HG03469 (cell line): ENCODE data around the gene LRMDA.
"Not testable (repeated sequence)": the region's sequence is repeated elsewhere in the genome, so short reads cannot be mapped to it uniquely, and the experiment has no call there.

Source experiments
- ATAC-seq: cut with Tn5 transposase; IDR thresholded peaks from one replicate; pipeline ENCODE4 v1.9.1; 2021; ENCODE audit warnings: mild to moderate bottlenecking, moderate library complexity, moderate number of reproducible peaks; ENCODE audit not compliant: unreplicated experiment

The LRMDA gene

GRCh38 chr10:76466836-76467503 is 1035.5 kb downstream of the LRMDA start:
- no peak for ATAC-seq

DNA sequence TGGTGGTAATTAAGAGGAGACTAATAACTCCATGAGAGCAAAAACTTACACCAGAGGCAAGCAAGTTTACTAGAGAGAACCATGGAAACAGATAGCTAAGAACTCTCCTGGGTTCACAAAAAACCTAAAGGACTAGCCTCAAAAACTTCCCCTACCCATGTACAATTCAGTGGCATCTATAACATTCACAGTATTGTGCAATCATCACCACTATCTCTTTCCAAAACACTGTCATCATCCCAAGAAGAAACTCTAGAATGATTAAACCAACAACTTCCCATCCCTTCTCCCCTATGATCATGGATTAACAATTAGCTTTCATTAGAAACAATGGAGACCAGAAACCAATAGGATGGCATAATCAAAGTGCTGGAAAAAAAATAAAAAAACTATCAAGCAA is 1038.3 kb downstream of the LRMDA start:
- ATAC-seq, result no peak

GRCh38 chr10:76479103-76479790 is 1047.8 kb downstream of the LRMDA start:
- ATAC-seq, result no peak

DNA sequence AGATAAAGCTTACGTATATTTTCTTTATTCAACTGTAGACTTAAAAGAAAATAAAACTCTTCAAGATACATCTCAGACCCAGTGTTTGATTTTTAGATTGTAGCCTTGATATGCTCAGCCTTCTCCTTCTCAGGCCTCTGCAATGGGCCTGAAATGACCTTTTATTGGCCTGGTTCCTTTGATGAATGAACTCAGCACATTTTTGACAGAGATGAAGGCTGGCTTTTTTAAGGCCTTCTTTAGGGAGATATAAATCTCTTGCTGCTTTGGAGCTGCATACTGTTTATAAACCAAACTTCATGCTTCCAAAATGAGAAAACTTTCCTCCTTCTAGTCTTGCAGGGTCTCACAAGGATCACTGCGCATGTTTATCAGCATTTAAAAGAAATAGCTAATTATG is 1049.8 kb downstream of the LRMDA start:
- no peak for ATAC-seq

DNA sequence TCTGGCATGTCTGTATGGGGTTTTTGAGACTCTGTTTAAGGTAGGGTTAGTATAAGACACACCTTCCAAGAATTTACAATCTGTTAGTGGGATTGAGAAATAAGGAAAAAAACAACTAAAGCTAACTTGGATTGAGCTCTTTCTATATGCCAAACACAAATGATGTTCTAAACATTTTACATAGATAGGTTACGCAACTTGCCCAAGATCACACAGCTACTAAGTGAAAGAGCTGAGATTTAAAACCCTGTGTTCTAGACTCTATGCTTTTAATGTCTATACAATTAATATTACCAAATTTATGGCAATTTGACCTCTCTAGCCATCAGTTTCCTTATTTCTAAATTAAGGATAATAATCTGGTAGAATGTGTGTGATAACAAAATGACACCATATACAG is 1056.2 kb downstream of the LRMDA start:
- no peak for ATAC-seq

GRCh38 chr10:76488602-76489001 is 1057.2 kb downstream of the LRMDA start:
- ATAC-seq, result no peak

DNA sequence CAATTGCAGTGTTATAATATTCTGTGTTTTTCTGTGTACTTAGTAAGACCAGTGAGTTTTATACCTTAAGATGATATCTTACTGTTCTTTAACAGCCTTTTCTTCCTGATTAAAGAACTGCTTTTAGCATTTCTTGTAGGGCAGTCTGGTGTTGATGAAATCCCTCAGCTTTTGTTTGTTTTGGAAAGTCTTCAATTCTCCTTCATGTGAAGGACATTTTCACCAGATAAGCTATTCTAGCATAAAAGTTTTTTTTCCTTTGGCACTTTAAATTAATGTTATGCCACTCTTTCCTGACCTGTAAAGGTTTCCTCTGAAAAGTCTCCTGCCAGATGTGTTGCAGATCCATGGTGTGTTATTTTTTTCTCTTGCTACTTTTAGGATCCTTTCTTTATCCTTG is 1059.8 kb downstream of the LRMDA start:
- no peak for ATAC-seq

DNA sequence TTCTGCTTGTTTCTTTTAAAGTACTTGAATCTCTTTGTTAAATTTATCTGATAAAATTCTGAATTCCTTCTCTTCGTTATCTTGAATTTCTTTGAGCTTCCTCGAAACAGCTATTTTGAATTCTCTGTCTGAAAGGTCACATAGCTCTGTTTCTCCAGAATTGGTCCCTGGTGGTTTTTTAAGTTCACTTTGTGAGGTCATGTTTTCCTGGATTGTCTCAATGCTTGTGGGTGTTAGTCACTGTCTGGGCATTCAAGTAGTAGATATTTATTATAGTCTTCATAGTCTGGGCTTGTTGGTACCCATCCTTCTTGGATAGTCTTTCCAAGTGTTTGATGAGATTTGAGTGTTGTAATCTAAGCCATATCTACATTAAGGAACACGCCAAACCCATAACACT is 1060.6 kb downstream of the LRMDA start:
- no peak for ATAC-seq

- ATAC-seq, result no peak
These were observed 1061.5 kb downstream of the LRMDA start for GRCh38 chr10:76492678-76493472.

DNA sequence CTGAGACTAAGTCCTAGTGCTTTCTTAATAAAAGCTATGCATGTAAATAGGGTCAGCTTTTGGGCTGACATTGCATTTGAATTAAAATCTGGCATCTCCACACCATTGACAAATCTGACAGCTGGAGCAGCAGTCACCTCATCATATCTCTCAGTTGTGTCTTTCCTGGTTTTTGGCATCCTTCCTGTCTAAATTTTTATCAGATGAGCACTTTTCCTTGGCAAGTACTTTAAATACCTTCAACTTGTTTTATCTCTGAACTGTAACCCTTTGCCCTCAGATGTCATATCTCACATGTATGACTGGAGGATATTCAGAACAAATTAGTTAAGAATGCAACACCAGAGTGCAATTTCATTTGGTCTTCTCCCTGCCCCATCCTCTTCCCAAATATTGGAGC is 1066.2 kb downstream of the LRMDA start:
- ATAC-seq, result no peak

- ATAC-seq, result no peak
These were observed 1073.4 kb downstream of the LRMDA start for GRCh38 chr10:76504823-76505222.

DNA sequence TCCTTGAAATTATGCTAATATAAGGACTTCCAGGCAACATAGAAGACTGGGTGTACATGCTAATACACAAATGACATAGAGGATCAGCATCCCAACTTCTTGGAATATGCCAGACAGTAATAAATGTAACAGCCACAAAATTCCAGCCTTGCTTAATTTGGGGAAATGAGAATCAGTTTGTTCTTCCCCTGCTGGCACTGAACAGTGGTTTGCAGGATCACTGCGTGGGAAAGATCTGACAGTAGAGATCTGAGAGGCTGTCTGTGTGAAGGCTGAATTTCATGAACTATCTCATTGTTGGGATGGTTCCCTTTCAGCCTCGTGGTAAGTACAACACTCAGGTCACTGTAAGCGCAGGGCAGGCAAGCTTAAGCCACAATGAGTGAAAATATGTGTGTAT is 1078.0 kb downstream of the LRMDA start:
- ATAC-seq, result no peak

DNA sequence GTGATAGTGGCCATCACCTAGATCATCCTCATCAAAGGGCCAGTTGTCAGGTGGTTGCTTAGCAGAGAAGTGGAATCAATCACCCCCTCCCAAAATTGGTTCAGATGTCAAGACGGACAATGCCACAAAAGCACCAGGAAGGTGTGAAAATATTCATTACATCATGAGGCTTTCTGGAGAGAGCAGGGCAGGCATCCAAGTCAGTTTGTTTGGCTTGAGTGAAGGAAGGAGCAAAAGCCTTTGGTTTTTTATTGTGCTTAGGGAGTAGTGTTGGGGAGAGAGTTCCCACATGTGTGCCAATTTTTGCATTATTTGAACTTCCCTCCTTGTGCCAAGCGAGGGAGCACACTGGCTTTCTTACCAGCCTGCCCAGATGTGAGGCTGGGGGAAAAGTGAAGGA is 1082.9 kb downstream of the LRMDA start:
- no peak for ATAC-seq

GRCh38 chr10:76514869-76515268 is 1083.4 kb downstream of the LRMDA start:
- ATAC-seq, result no peak

DNA sequence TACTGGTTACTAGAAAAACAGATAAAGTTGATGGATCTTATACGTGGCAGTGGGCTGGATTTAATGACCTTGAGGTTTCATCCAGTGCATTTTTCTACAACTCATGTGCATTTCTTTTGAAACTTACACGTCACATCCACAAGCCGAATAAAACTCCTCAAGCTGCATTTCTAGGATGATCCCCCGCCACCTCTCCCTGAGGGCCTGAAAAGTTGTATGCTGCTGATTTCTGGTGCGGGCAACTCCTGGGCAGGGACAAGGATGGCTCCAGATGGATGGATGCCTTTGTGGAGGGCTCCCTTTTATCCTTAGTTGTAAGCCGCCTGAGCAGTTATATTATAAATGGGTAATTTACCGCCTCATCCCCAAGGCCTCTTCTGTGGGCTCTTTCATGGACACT is 1091.1 kb downstream of the LRMDA start:
- no peak for ATAC-seq

DNA sequence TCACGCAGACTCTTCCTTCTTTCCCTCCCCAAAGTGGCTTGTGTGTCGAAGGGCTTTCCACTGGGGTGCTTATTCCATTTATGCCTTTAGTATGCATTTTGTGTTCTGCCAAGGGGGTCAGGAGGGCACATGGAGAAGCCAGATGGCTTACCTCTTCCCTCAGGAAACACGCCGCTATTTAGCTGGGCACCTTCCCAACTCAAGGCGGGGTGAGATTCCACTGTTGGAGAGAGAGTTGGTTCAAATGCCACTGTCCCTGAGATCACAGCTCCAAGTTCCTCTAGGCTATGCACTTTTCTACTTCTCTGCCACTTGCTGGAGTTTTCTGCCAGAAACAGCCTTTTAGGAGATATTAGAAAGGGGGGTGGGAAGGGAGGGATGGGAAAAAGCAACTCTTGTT is 1091.8 kb downstream of the LRMDA start:
- no peak for ATAC-seq

GRCh38 chr10:76523791-76524351 is 1092.4 kb downstream of the LRMDA start:
- ATAC-seq, result no peak

DNA sequence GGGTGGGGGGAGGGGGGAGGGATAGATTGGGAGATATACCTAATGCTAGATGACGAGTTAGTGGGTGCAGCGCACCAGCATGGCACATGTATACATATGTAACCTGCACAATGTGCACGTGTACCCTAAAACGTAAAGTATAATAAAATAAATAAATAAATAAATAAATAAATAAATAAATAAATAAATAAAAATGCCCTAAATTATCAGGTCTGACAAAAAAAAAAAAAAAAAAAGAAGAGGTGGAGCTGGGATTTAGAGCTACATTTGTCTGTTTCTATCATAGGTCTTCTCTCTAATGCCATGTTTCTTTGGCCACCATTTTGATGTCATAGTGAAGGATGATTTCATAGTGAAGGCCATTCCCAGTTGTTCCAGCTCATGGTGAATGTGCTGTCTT is 1095.4 kb downstream of the LRMDA start:
- not testable (repeated sequence) for ATAC-seq

DNA sequence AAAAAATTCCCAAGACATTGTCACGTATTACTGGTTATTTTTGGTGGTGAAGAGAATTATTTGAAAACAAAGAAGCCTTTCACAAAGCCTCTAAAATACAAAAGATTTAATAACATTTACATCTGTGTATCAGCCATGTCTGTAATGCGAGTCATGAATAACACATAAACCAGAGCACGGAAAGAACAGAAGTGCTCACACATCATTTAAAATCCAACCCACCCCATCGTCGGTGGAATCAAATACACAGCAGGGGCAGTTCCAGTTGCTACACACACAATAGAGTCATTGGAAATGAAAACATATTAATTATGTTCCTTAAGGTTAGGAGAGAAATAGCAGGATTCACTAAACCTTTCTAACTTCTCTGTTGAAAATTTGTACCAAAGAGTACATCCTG is 1108.9 kb downstream of the LRMDA start:
- no peak for ATAC-seq

DNA sequence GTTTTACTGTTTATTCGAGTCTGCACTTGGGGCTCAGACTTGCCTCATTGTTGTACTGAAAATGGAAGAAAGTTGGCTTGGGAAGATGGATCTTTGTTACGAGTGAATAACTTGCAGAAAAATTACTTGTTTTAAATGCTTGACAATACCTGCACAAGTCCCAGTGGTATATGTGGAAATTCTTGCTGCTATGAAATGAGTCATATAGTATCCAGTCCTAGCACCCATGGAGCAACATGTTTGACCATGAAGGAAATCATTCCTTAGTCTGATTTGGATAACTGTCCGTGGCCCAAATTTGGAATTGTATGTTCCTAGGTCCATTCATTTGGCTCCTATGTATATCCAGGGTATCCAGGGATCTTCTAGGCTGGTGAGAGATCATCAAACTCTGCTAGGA is 1109.4 kb downstream of the LRMDA start:
- no peak for ATAC-seq

DNA sequence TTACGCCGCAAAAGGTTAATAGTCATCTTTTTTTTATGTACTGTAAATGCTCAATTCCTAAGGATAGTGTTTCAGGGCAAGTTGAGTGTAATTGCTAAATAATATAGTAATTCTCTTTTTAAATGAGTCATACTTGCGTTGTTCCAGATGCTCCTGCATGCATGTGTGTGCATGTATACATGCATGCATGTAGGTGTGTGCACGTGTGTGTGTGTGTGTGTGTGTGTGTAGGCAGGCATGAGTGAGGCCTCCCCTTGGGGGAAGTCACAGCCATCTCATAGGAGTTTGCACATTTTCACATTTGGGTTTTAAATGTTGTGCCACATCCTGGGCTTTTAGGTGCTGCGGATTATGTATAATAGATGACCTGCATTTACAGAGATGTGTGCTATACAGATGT is 1110.4 kb downstream of the LRMDA start:
- ATAC-seq, result no peak
